AG04450 (cell line): ENCODE results near the gene ESCO1. TPM values are rescaled to one million over a fixed set of nuclear protein-coding genes. Genes with fewer than 3 reads are reported as not detected.
"Not testable (repeated sequence)": the region's sequence is repeated elsewhere in the genome, so short reads cannot be mapped to it uniquely, and the experiment has no call there.

Experiments used
- CTCF ChIA-PET: fragments of 300-600, 350-600 bp; formaldehyde crosslinking; extraction: SDS; loops from one replicate; lab custom pipeline; 2022; ENCODE audit warnings: antibody characterized with exemption, inconsistent platforms; lab: Charles Lee
- POLR2A ChIA-PET: fragments of 350-600 bp; formaldehyde crosslinking; extraction: SDS; loops from one replicate; lab custom pipeline; 2021; ENCODE audit warnings: antibody characterized with exemption, inconsistent platforms; lab: Yijun Ruan, JAX
- DNase-seq: peaks from one replicate; pipeline ENCODE4 v3.0.0-alpha.2; 2011; ENCODE audit warnings: low read depth, low spot score
- H3K27ac ChIP-seq: one replicate; pipeline ENCODE4 v1.5.1; 2012; ENCODE audit warnings: low read depth, low read length, control low read depth
- H3K27me3 ChIP-seq: one replicate; pipeline ENCODE4 v1.6.0; 2012; ENCODE audit warnings: low read length; ENCODE audit not compliant: control insufficient read depth, insufficient read depth
- H3K4me3 ChIP-seq: 2 replicates; pipeline ENCODE4 v1.5.1; 2011; ENCODE audit warnings: mild to moderate bottlenecking, low read depth, low read length, control low read depth
- H3K9me3 ChIP-seq: 2 replicates; pipeline ENCODE4 v1.5.1; 2012; ENCODE audit warnings: low read length; ENCODE audit not compliant: control insufficient read depth, insufficient read depth
- CTCF ChIP-seq: IDR thresholded peaks from 2 replicates; pipeline ENCODE4 v1.5.1; 2011; ENCODE audit warnings: low read depth, low read length, control low read depth, inconsistent platforms
- polyA plus RNA-seq: library from polyadenylated mRNA; depleted of rRNA; stranded (reverse); fragments of >200 nt; gene quantifications from 2 replicates; pipeline ENCODE4 v1.2.3, GENCODE V29; 2011

The ESCO1 gene
- polyA plus RNA-seq, 1 experiment = 8.9 TPM

DNA sequence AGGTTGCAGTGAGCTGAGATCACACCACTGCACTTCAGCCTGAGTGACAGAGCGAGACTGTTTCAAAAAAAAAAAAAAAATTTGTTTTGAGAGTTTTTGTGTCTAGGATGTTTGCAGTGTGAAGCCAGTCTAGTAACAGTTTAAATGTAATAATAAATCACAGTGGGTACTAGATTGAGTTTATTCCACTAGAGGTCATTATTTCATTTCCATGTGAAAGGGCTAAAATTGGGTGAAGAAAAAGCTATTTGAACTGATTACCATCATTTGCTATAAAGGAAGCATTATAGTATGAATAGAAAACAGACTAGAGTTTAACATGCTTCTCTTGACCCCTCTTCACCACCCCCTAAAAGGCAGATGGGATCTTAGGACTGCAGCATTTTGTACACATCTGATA is 31.9 kb upstream of the ESCO1 start:
- DNase-seq = no peak
- POLR2A ChIA-PET = no interaction called here
- CTCF ChIA-PET = interaction anchor here (0.6 to 1.7 kb wide), 10 partner anchors 20 to 222 kb away, joined by 3 to 9 read pairs (median 3); partner anchors contain the start of genes ESCO1 and SNRPD1

GRCh38 chr18:21629089-21629832 is 28.8 kb upstream of the ESCO1 start:
- CTCF ChIA-PET = interaction anchor here (0.7 to 2.9 kb wide), 3 partner anchors 17 to 776 kb away, joined by 4 to 14 read pairs (median 9); partner anchors contain the start of genes ESCO1 and SNRPD1
- H3K27me3 ChIP-seq = no peaks in the 10 kb centered on the region
- POLR2A ChIA-PET = no interaction called here

More for the DNA sequence above, 31.9 kb upstream of the ESCO1 start:
- Histone ChIP-seq H3K4me3 (no peak overlapping the region), H3K27ac (no peak overlapping the region), H3K27me3 (no peaks in the 10 kb centered on the region), H3K9me3 (no peaks in the 10 kb centered on the region)
- TF ChIP-seq CTCF = no peak

GRCh38 chr18:21621640-21622039 is 21.1 kb upstream of the ESCO1 start:
- ChIA-PET POLR2A (interaction anchor here (0.6 kb wide), 1 partner anchor 10 kb away, joined by 3 read pairs; the partner anchor contains the start of gene SNRPD1), CTCF (interaction anchor here (0.6 to 2.4 kb wide), 2 partner anchors 21 to 24 kb away, joined by 3 to 10 read pairs; partner anchors contain the start of gene ESCO1)
- DNase-seq = not testable (repeated sequence)

More at GRCh38 chr18:21629089-21629832, 28.8 kb upstream of the ESCO1 start:
- Histone ChIP-seq H3K9me3 (no peaks in the 10 kb centered on the region), H3K4me3 (no peak overlapping the region), H3K27ac (no peak overlapping the region)
- no peak for TF ChIP-seq CTCF
- no peak for DNase-seq

GRCh38 chr18:21612125-21613039 is 11.9 kb upstream of the ESCO1 start, which contains the start of gene SNRPD1:
SNRPD1 (plus strand) TSS chr18:21612314; CDS start chr18:21612430, 116 bp downstream.
- Histone ChIP-seq H3K9me3 (no peaks in the 10 kb centered on the region), H3K27ac (peak within 1 kb of the TSS; percentile 43), H3K4me3 (peak within 1 kb of the TSS; percentile 91), H3K27me3 (no peaks in the 10 kb centered on the region)
- TF ChIP-seq CTCF = peak; percentile 98
- DNase-seq = peak; percentile 77
- ChIA-PET POLR2A (interaction anchor here (0.7 to 1.6 kb wide), 3 partner anchors 9 to 28 kb away, joined by 3 to 7 read pairs (median 3); partner anchors contain the start of gene ESCO1), CTCF (interaction anchor here (0.5 to 7.1 kb wide), 24 partner anchors 12 to 534 kb away, joined by 3 to 138 read pairs (median 4); partner anchors contain the start of genes ESCO1 and MIB1)

More at GRCh38 chr18:21621640-21622039, 21.1 kb upstream of the ESCO1 start:
- H3K9me3 ChIP-seq, H3K27ac ChIP-seq, H3K27me3 ChIP-seq, H3K4me3 ChIP-seq: not testable (repeated sequence)

- POLR2A ChIA-PET = interaction anchor here (0.7 to 1.6 kb wide), 2 partner anchors 10 to 11 kb away, joined by 3 to 7 read pairs; partner anchors contain the start of gene ESCO1
Measured at GRCh38 chr18:21611401-21612124, 11.1 kb upstream of the ESCO1 start.

More at GRCh38 chr18:21611401-21612124, 11.1 kb upstream of the ESCO1 start:
- not testable (repeated sequence) for H3K27me3 ChIP-seq, H3K9me3 ChIP-seq, DNase-seq
- CTCF ChIA-PET = interaction anchor here (0.6 to 7.1 kb wide), 14 partner anchors 12 to 533 kb away, joined by 3 to 138 read pairs (median 4); partner anchors contain the start of gene ESCO1
- Histone ChIP-seq H3K27ac (peak overlapping the region; percentile 43), H3K4me3 (peak overlapping the region; percentile 91)
